ENCODE measurements around the gene LAMA2.

GRCh38 chr6:129411092-129411491 lies 528.2 kb downstream of the LAMA2 start:
- TF ChIP-seq POLR2AphosphoS5 (IDR thresholded peaks at IDR 0.05; ENCODE audit: low read depth, low read length) (no peak), TCF7L2 (IDR thresholded peaks at IDR 0.05; ENCODE audit: low read depth, low read length) (no peak)
